Lower leg skin (tissue), 4 donors: Measurements from ENCODE around the gene TMEM132D. TPM values are rescaled to one million over a fixed set of nuclear protein-coding genes. Genes with fewer than 3 reads are reported as not detected.

ENCODE experiments used
- DNase-seq, 2 donors: peaks; one replicate each; pipeline ENCODE4 v3.0.0-alpha.2; 2019; ENCODE audit warnings: low spot score in 2 of 2
- H3K4me3 ChIP-seq: fragments of 200-600 bp; sonication (generic); 2 replicates; pipeline ENCODE4 v1.5.1; 2017; ENCODE audit warnings: mild to moderate bottlenecking, low read depth; ENCODE audit not compliant: poor library complexity, severe bottlenecking
- POLR2A ChIP-seq, 2 donors: fragments of 450-650 bp; IDR thresholded peaks; one replicate each; pipeline ENCODE4 v1.6.1; 2016 to 2017; ENCODE audit warnings: antibody characterized with exemption in 2 of 2, mild to moderate bottlenecking in 1 of 2, moderate library complexity in 1 of 2
- WGBS, 2 donors: methylation state at CpG; one replicate each; pipeline ENCODE4 v1.1.5; 2018; 5-methylcytosine and 5-hydroxymethylcytosine counted together
- intact Hi-C: fragments of 100-400 bp; cut with DNase I; formaldehyde crosslinking; loops from one replicate; pipeline ENCODE4 v1.15.0; 2023; ENCODE audit warnings: low total_unique reads
- total RNA-seq, 4 donors: library from RNA; depleted of rRNA; stranded (reverse); fragments of >200 nt; gene quantifications; one replicate each; pipeline ENCODE4 v1.1.0, GENCODE V29; 2016
- TF ChIP-seq, protein P1 (sequence below), 3 donors: fragments of 450-650 bp; IDR thresholded peaks; one replicate each; pipeline ENCODE4 v1.5.1; 2016; ENCODE audit warnings: antibody characterized with exemption in 3 of 3, mild to moderate bottlenecking in 3 of 3, moderate library complexity in 2 of 3

TMEM132D gene
- total RNA-seq, 4 donors from 2014 or later, result not detected

DNA sequence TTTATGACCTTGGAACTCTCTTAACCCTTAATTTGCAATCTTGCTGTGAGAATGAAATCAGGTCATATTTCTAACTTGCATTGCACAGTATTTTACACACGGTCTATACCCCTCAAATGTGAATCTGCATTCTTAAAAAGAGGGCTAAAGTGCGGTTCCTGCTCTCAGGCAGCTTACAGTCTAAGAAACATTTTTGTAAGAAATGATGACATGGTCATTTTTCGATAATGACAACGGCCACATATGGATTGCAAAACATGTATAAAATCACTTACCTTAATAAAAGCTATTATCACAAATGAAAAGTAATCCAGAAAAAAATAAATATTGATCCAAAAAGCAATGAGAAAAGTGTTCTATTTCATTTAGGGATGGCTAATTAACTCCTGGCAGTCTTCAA is 24.8 kb upstream of the TMEM132D start:
- intact Hi-C loops, result no loop called here
- TF ChIP-seq, protein P1, sequence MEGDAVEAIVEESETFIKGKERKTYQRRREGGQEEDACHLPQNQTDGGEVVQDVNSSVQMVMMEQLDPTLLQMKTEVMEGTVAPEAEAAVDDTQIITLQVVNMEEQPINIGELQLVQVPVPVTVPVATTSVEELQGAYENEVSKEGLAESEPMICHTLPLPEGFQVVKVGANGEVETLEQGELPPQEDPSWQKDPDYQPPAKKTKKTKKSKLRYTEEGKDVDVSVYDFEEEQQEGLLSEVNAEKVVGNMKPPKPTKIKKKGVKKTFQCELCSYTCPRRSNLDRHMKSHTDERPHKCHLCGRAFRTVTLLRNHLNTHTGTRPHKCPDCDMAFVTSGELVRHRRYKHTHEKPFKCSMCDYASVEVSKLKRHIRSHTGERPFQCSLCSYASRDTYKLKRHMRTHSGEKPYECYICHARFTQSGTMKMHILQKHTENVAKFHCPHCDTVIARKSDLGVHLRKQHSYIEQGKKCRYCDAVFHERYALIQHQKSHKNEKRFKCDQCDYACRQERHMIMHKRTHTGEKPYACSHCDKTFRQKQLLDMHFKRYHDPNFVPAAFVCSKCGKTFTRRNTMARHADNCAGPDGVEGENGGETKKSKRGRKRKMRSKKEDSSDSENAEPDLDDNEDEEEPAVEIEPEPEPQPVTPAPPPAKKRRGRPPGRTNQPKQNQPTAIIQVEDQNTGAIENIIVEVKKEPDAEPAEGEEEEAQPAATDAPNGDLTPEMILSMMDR (IDR thresholded peaks at IDR 0.05), result no peak
- no peak for TF ChIP-seq POLR2A (IDR thresholded peaks at IDR 0.05)
- H3K4me3 ChIP-seq, result no peak overlapping the region
- 87 to 91% methylated on average over 4 of the region's 4 CpGs for WGBS, 2 donors
- no peak for DNase-seq

- intact Hi-C loops, result no loop called here
- no peak for TF ChIP-seq POLR2A (IDR thresholded peaks at IDR 0.05)
- TF ChIP-seq, protein P1 (IDR thresholded peaks at IDR 0.05), result no peak
- 75 to 89% methylated on average over 10 of the region's 10 CpGs for WGBS, 2 donors
- no peak for DNase-seq
- no peak overlapping the region for H3K4me3 ChIP-seq
These were observed 23.6 kb upstream of the TMEM132D start for GRCh38 chr12:129927316-129927900.

GRCh38 chr12:129911428-129912049 is 7.7 kb upstream of the TMEM132D start:
- DNase-seq, result no peak
- 4 to 6% methylated on average over 8 of the region's 8 CpGs for WGBS, 2 donors
- H3K4me3 ChIP-seq, result no peak overlapping the region
- TF ChIP-seq POLR2A (IDR thresholded peaks at IDR 0.05), result no peak
- TF ChIP-seq, protein P1 (IDR thresholded peaks at IDR 0.05), result no peak
- intact Hi-C loops, result no loop called here

- intact Hi-C loops, result no loop called here
- TF ChIP-seq, protein P1 (IDR thresholded peaks at IDR 0.05), result no peak
- no peak for TF ChIP-seq POLR2A (IDR thresholded peaks at IDR 0.05)
- WGBS, 2 donors, result 82 to 83% methylated on average over 22 of the region's 22 CpGs
- DNase-seq, result no peak
- no peak overlapping the region for H3K4me3 ChIP-seq
These were observed 5.5 kb upstream of the TMEM132D start for GRCh38 chr12:129909051-129910020.

- TF ChIP-seq, protein P1 (IDR thresholded peaks at IDR 0.05), result no peak
- no peak for TF ChIP-seq POLR2A (IDR thresholded peaks at IDR 0.05)
- DNase-seq, result no peak
- WGBS, 2 donors, result 3% methylated on average over 77 of the region's 93 CpGs
- intact Hi-C loops, result no loop called here
- no peak overlapping the region for H3K4me3 ChIP-seq
These were observed 506 bp downstream of the TMEM132D start for GRCh38 chr12:129903092-129903945.
